Measurements from ENCODE around the gene NRSN2. TPM values are rescaled to one million over a fixed set of nuclear protein-coding genes. Genes with fewer than 3 reads are reported as not detected.

NRSN2 gene
- polyA plus RNA-seq, 1 of the 3 experiments (the other 2 are of a cell fraction), result 146 TPM

GRCh38 chr20:354298-354977 lies 7.5 kb downstream of the NRSN2 start:
- peak overlapping the region in 1 of 2 experiments; percentile 54; a peak in 1 of 4 replicates for H3K4me3 ChIP-seq (ENCODE audit: low read depth in 2 of 2, low read length in 1 of 2)
- WGBS (ENCODE audit: low lambda C conversion rate), result 11% methylated on average over 14 of the region's 14 CpGs

More at GRCh38 chr20:354298-354977, 7.5 kb downstream of the NRSN2 start:
- TF ChIP-seq POLR2AphosphoS5 (IDR thresholded peaks at IDR 0.05; ENCODE audit: low read depth, low read length) (peak; percentile 24; the same call in 1 of the 2 replicates), ELF1 (IDR thresholded peaks at IDR 0.05) (no peak), TAF1 (IDR thresholded peaks at IDR 0.05; ENCODE audit: borderline replicate concordance, low read depth, low read length) (no peak), CHD2 (IDR thresholded peaks at IDR 0.05; ENCODE audit: low read length, partially characterized antibody) (peak; percentile 43), EZH2phosphoT487 (IDR thresholded peaks at IDR 0.05; ENCODE audit: borderline replicate concordance, low read depth) (no peak), RAD21 (IDR thresholded peaks at IDR 0.05; ENCODE audit: low read length) (peak; percentile 96), CTCF (IDR thresholded peaks at IDR 0.05) (peak; percentile 91), TCF12 (IDR thresholded peaks at IDR 0.05) (no peak), SMC3 (IDR thresholded peaks at IDR 0.05; ENCODE audit: low read depth, low read length) (peak; percentile 84), REST (IDR thresholded peaks at IDR 0.05; ENCODE audit: low read depth, low read length) (no peak), RXRA (IDR thresholded peaks at IDR 0.05; ENCODE audit: borderline replicate concordance, low read depth) (no peak), RFX5 (IDR thresholded peaks at IDR 0.05; ENCODE audit: low read length) (no peak), FOSL2 (IDR thresholded peaks at IDR 0.05; ENCODE audit: borderline replicate concordance, low read depth) (no peak), FOXJ3 (CRISPR knock-in tag; IDR thresholded peaks at IDR 0.05) (no peak), MEF2A (IDR thresholded peaks at IDR 0.05; ENCODE audit: borderline replicate concordance, low read depth) (no peak), IRF3 (IDR thresholded peaks at IDR 0.05; ENCODE audit: low read depth, low read length) (no peak)
- TF ChIP-seq, protein P1, sequence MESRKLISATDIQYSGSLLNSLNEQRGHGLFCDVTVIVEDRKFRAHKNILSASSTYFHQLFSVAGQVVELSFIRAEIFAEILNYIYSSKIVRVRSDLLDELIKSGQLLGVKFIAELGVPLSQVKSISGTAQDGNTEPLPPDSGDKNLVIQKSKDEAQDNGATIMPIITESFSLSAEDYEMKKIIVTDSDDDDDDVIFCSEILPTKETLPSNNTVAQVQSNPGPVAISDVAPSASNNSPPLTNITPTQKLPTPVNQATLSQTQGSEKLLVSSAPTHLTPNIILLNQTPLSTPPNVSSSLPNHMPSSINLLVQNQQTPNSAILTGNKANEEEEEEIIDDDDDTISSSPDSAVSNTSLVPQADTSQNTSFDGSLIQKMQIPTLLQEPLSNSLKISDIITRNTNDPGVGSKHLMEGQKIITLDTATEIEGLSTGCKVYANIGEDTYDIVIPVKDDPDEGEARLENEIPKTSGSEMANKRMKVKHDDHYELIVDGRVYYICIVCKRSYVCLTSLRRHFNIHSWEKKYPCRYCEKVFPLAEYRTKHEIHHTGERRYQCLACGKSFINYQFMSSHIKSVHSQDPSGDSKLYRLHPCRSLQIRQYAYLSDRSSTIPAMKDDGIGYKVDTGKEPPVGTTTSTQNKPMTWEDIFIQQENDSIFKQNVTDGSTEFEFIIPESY (IDR thresholded peaks at IDR 0.05; ENCODE audit: borderline replicate concordance, low read depth), result no peak
- DNase-seq, result peak; percentile 90
- no peaks in the 10 kb centered on the region for H3K27me3 ChIP-seq (ENCODE audit: insufficient read depth)
- H2AFZ ChIP-seq (ENCODE audit: low read depth), result no peak overlapping the region
- H3K4me2 ChIP-seq, result no peak overlapping the region
- peaks cover 4% of the 10 kb centered on the region for H3F3A ChIP-seq (replicated peaks; ENCODE audit: insufficient read depth)
- no peaks in the 10 kb centered on the region for H3K79me2 ChIP-seq (ENCODE audit: insufficient read depth)
- ChIA-PET CTCF (interaction anchor here (0.7 to 7.2 kb wide), 43 partner anchors 9 to 385 kb away, joined by 3 to 94 read pairs (median 5); partner anchors contain the start of genes NRSN2 and SOX12), POLR2A (interaction anchor here (1.1 kb wide), 1 partner anchor 26 kb away, joined by 4 read pairs; the partner anchor contains the start of gene TRIB3)
- H3K27ac ChIP-seq (ENCODE audit: low read depth in 2 of 2, low read length in 1 of 2), result no peak overlapping the region; a peak in 1 of 4 replicates
- H3K9me2 ChIP-seq, result no peaks in the 10 kb centered on the region
- H3K4me1 ChIP-seq (ENCODE audit: control insufficient read depth in 1 of 2, insufficient read depth in 2 of 2, low read depth in 1 of 2, low read length in 1 of 2), result no peaks in the 10 kb centered on the region; a peak in 1 of 4 replicates
- no peak overlapping the region for H3K9ac ChIP-seq
- no peaks in the 10 kb centered on the region for H4K20me1 ChIP-seq (ENCODE audit: insufficient read depth)
- H3K36me3 ChIP-seq (replicated peaks in 1 of 2; ENCODE audit: control insufficient read depth in 1 of 2, insufficient read depth in 2 of 2, low read length in 1 of 2), result peaks cover 0 to 18% of the 10 kb centered on the region in 2 experiments
- H3K9me3 ChIP-seq, result no peaks in the 10 kb centered on the region
